ENCODE data around the gene PRR11. TPM values are rescaled to one million over a fixed set of nuclear protein-coding genes. Genes with fewer than 3 reads are reported as not detected.

The PRR11 gene
- total and polyA plus RNA-seq, 2 of the 4 experiments (the other 2 are of a cell fraction): 8.6 to 24.0 TPM

DNA sequence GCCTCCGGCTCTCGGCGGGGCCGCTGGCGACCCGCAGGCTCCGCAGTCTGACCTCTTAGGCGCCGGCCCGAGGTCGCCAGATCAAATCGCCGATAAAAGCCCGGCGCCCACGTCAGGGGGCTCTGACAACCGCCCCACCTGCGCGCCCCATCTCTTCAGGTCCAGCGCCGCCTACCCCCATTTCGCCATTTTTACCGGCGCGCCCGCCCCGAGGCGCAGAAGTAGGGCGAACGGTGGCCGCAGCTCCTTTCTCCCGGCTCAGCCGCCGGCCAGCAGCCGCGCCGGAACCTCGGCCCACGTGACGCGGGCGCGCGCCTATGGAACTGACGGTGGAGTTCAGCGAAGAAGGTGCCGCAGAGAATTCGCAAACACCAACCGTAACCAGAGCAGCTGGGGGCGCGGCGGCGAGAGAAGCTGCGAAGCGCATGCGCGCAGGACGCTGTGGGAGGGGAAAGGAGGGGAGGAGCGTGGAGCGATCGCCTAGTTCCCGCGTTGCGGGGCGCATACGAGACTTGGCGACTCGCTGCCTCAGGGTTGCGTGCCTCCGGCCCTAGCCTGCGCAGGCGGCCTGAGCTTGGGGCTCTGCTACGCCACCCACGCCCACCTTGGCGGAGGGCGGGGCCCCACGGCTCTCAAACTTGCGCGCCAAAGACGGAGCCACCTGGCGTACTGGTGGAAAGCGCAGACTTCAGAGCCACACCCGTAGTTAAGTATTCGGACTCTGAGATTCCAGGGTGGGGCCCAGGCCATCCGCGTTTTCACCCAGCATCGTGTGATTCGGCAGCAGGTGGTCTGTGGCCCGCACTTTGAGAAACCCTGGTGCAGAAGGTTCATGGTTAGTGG is 48.9 kb upstream of the PRR11 start, which contains the start of gene TRIM37 (continued):
- TF ChIP-seq MAFK (IDR thresholded peaks at IDR 0.05; ENCODE audit: low read depth, low read length) (no peak), CHD1 (IDR thresholded peaks at IDR 0.05; ENCODE audit: low read depth, low read length) (no peak), RFX5 (IDR thresholded peaks at IDR 0.05; ENCODE audit: low read depth, low read length) (no peak), MAZ (IDR thresholded peaks at IDR 0.05; ENCODE audit: borderline replicate concordance, low read depth, low read length) (peak; percentile 98)

DNA sequence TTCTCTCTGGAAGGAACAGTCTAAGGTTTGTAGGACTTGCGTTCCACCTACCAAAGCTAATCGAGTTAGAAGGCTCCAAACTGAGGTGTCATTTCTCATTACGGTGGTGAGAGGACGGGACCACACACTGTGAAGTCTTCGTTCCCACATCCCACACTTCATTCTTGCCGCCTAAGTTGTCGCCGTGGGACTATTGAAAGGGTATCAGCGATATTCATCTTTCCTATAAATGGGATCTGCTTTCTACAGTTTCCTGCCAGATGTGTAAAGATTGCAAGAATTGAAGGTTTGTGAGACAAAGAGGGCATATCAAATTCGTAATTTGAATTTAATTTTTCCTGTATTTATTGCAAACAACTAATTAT is 48.3 kb upstream of the PRR11 start:
- no peaks in the 10 kb centered on the region for H3K4me1 ChIP-seq (ENCODE audit: control insufficient read depth, insufficient read depth, low read length)
- peak overlapping the region; percentile 35; the same call in 1 of the 2 replicates for H4K91ac ChIP-seq (ENCODE audit: insufficient read depth, low read depth, low read length)
- no peaks in the 10 kb centered on the region for H3K9me3 ChIP-seq (ENCODE audit: control insufficient read depth, insufficient read depth, low read length)
- no peaks in the 10 kb centered on the region for H3K27me3 ChIP-seq (ENCODE audit: control insufficient read depth, insufficient read depth, low read length)
- no peaks in the 10 kb centered on the region for H3K36me3 ChIP-seq (ENCODE audit: control insufficient read depth, insufficient read depth, low read length)
- DNase-seq (no peak), ATAC-seq (ENCODE audit: low read depth) (no peak; the same call in 1 of the 2 replicates)
- H2AK9ac ChIP-seq (replicated peaks; ENCODE audit: low read depth, low read length, poor library complexity): peak overlapping the region; percentile 3
- H3K4me3 ChIP-seq (ENCODE audit: insufficient read depth, low read depth, low read length): peak overlapping the region; percentile 64
- peak overlapping the region; percentile 57 for H3K56ac ChIP-seq (ENCODE audit: extremely low read depth, insufficient read depth, low read length)
- peak overlapping the region; percentile 47 for H3K4ac ChIP-seq (ENCODE audit: low read depth, low read length)
- no peaks in the 10 kb centered on the region for H3K9me1 ChIP-seq (ENCODE audit: insufficient read depth, low read length)
- peak overlapping the region; percentile 92 for H2AFZ ChIP-seq (replicated peaks; ENCODE audit: low read length, poor library complexity)
- no peak overlapping the region for H2BK20ac ChIP-seq (ENCODE audit: low read depth, low read length)
- H3K27ac ChIP-seq (ENCODE audit: insufficient read depth, low read length): peak overlapping the region; percentile 23
- BruUV-seq (replicated peaks): no TSS peak
- no peak overlapping the region for H2BK15ac ChIP-seq (ENCODE audit: low read depth, low read length)
- H4K20me1 ChIP-seq (ENCODE audit: insufficient read depth, low read length): no peaks in the 10 kb centered on the region; the same call in 1 of the 2 replicates
- H2BK120ac ChIP-seq (ENCODE audit: low read depth, low read length): 0 out of 2 replicates have a peak overlapping the region, but pooled peaks have one; percentile 1
- peak overlapping the region; percentile 63 for H3K9ac ChIP-seq (ENCODE audit: low read depth, low read length)
- H3K79me1 ChIP-seq (ENCODE audit: low read depth in 1 of 2, low read length in 2 of 2): peaks cover 9 to 29% of the 10 kb centered on the region in 2 experiments; a peak in 3 of 4 replicates
- peak overlapping the region; percentile 60; the same call in 1 of the 2 replicates for H3K23ac ChIP-seq (ENCODE audit: low read depth, low read length)
- H4K8ac ChIP-seq (ENCODE audit: low read depth in 2 of 2, low read length in 2 of 2): peak overlapping the region; percentile 40 to 58; a peak in 3 of 4 replicates
- ChIA-PET CTCF (interaction anchor here (1.2 kb wide), 1 partner anchor 15 kb away, joined by 3 read pairs; no protein-coding TSS in a partner anchor), POLR2A (ENCODE audit: unreplicated experiment) (interaction anchor here (0.6 to 0.9 kb wide), 2 partner anchors 15 to 30 kb away, joined by 3 to 7 read pairs; no protein-coding TSS in a partner anchor)
- 0% methylated on average over 1 of the region's 10 CpGs; no CpG with 5 or more reads in 1 of the 2 experiments for WGBS, 2 experiments (ENCODE audit: extremely low coverage in 2 of 2, insufficient read length in 1 of 2)
- dilution Hi-C loops (cut with HindIII; ENCODE audit: low sequenced_read_pairs, unreplicated experiment): no loop called here
- intact Hi-C loops (cut with micrococcal nuclease): no loop called here
- peak overlapping the region; percentile 2; the same call in 1 of the 2 replicates for H4K5ac ChIP-seq (ENCODE audit: low read depth, low read length)
- in situ Hi-C loops (cut with MboI; ENCODE audit: low sequenced_read_pairs): no loop called here
- H3K18ac ChIP-seq (ENCODE audit: low read depth, low read length): no peak overlapping the region
- peak overlapping the region; percentile 13 for H3K14ac ChIP-seq (replicated peaks; ENCODE audit: low read depth, low read length)
- peak overlapping the region; percentile 80 for H3K4me2 ChIP-seq (ENCODE audit: low read depth, low read length)
- peak overlapping the region; percentile 4 for H2BK5ac ChIP-seq (ENCODE audit: low read depth, low read length, poor library complexity, severe bottlenecking)
- peak overlapping the region; percentile 59; the same call in 1 of the 2 replicates for H2AK5ac ChIP-seq (ENCODE audit: low read depth, low read length)
- TF ChIP-seq SMC3 (IDR thresholded peaks at IDR 0.05; ENCODE audit: low read depth, low read length) (no peak), CHD1 (IDR thresholded peaks at IDR 0.05; ENCODE audit: low read depth, low read length) (no peak), RAD21 (IDR thresholded peaks at IDR 0.05; ENCODE audit: low read length) (no peak), CEBPB (IDR thresholded peaks at IDR 0.05; ENCODE audit: low read depth, low read length) (no peak), POLR2A (IDR thresholded peaks at IDR 0.05; ENCODE audit: low read depth, low read length) (no peak), MXI1 (IDR thresholded peaks at IDR 0.05; ENCODE audit: borderline replicate concordance, low read depth, low read length) (no peak), RFX5 (IDR thresholded peaks at IDR 0.05; ENCODE audit: low read depth, low read length) (no peak), FOS (IDR thresholded peaks at IDR 0.05; ENCODE audit: low read depth, low read length) (no peak), RCOR1 (IDR thresholded peaks at IDR 0.05; ENCODE audit: insufficient replicate concordance, low read length) (no peak)
- TF ChIP-seq, protein P1, sequence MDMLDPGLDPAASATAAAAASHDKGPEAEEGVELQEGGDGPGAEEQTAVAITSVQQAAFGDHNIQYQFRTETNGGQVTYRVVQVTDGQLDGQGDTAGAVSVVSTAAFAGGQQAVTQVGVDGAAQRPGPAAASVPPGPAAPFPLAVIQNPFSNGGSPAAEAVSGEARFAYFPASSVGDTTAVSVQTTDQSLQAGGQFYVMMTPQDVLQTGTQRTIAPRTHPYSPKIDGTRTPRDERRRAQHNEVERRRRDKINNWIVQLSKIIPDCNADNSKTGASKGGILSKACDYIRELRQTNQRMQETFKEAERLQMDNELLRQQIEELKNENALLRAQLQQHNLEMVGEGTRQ (IDR thresholded peaks at IDR 0.05; ENCODE audit: low read depth, low read length): no peak
- TF ChIP-seq, protein P2, sequence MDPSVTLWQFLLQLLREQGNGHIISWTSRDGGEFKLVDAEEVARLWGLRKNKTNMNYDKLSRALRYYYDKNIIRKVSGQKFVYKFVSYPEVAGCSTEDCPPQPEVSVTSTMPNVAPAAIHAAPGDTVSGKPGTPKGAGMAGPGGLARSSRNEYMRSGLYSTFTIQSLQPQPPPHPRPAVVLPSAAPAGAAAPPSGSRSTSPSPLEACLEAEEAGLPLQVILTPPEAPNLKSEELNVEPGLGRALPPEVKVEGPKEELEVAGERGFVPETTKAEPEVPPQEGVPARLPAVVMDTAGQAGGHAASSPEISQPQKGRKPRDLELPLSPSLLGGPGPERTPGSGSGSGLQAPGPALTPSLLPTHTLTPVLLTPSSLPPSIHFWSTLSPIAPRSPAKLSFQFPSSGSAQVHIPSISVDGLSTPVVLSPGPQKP (IDR thresholded peaks at IDR 0.05; ENCODE audit: borderline replicate concordance, low read depth, low read length): no peak
